HG02623 (cell line): Measurements from ENCODE around the gene PREX1.
"Not testable (repeated sequence)": the region's sequence is repeated elsewhere in the genome, so short reads cannot be mapped to it uniquely, and the experiment has no call there.

Source experiments
- ATAC-seq: cut with Tn5 transposase; IDR thresholded peaks from one replicate; pipeline ENCODE4 v1.9.1; 2021; ENCODE audit warnings: moderate library complexity; ENCODE audit not compliant: unreplicated experiment

Gene PREX1

GRCh38 chr20:48613926-48614325 is 213.9 kb downstream of the PREX1 start:
- no peak for ATAC-seq

- ATAC-seq, result no peak
Measured at GRCh38 chr20:48612335-48612734, 215.5 kb downstream of the PREX1 start.

DNA sequence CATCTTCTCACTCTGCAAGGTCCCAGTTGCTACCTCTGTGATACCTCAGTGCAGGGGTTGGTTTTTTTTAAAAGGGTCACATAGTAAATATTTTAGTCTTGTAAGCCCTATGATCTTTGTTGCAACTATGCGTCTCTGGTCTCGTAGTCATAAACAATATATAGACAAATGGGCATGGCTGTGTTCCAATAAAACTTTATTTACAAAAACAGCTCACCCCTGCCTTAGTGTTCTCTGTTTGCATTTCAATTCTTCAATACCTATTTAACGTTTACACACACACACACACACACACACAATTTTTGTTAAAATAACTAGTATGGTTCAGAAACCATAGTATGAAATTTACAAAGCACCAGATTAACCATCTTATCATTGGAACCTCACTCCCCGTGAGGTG is 216.8 kb downstream of the PREX1 start:
- ATAC-seq, result no peak

DNA sequence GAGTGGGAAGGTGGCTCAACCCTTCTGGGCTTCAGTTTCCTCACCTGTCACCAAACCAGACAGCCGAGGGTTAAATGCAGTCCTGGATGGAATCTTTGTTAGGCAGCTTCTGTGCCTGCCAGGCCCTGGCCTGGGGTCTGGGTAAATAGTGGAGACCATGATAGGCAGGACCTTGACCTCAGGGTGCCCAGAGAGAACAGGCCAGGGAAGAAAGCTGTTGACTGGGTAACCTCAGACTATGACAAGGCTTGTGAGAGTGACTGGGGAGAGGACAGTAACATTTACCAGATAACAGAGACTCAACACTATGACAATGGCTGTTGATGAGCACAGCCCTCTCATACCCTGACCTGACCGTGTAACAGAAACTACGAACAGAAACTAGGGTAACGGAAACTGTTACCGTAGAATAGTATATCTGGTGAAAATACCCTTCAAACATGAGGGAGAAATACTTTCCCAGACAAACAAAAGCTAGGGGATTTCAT is 218.3 kb downstream of the PREX1 start:
- no peak for ATAC-seq

DNA sequence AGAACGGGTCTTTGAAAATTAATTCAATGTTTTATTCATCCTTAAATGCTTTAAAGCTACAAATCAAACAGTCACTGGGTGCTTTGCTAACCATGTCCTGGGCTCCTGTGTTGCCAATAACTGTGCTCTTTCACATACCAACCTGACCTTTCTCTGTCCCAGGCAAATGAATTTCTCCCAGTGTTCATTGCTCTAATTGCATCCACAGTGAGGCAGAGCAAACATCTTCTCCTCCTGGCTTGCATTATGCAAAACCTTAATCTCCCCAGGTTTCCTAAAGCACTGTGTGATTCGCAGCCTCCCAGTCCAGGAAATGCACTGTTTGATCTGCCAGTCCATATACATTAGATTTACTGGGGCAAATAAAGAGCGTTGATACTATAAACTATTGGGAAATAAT is 219.0 kb downstream of the PREX1 start:
- ATAC-seq, result no peak

DNA sequence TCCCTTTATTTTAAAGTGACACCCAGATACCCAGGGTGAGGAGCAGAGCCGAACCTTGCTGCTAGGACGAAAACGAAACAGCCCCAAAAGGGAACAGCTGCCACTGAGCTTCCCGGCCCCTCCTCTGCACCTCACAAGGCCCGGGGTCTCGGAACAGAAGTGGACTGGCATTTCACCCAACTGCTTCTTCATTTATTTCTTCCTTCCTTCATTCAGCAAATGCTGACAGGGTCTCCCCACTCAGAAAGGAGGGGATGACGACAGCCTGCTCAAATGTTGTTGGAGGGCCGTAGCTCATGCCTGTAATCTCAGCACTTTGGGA is 220.3 kb downstream of the PREX1 start:
- ATAC-seq, result no peak

DNA sequence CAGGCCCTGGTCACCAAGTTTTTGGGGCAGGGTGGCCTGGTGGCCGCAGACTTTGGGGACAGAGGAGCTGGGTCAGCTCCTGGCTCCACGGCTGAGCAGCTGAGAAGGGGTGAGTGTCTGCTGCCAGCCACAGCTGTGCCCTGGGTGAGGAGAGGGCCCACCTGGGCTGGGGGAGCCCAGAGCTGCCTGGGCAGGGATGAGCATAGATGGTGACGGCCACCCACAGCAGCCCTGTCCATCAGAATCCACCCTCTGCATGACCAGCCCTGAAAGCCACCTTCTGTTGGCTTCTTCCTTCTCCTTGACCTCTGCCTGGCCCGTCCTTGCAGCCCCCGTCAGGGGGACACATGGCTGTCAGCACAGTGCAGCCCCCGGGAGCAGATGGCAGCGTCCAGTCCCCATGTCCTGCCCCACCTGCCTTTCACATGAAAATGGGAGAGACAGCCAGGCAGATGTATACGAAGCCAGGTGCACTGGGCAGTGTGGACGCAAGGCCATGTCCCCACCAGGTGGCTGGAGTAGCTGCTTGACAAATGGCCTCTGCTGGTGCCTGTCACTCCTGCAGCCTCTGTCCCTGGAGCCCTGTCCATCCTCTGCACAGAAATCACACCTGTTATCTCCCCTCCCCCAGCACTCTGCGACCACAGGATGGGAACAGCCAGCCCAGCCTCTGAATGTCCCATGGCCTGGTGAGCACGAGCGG is 220.8 kb downstream of the PREX1 start:
- no peak for ATAC-seq

GRCh38 chr20:48606172-48606840 is 221.5 kb downstream of the PREX1 start:
- no peak for ATAC-seq

- ATAC-seq, result no peak
Measured at GRCh38 chr20:48605364-48606171, 222.2 kb downstream of the PREX1 start.

- no peak for ATAC-seq
Measured at GRCh38 chr20:48604936-48605335, 222.9 kb downstream of the PREX1 start.

- ATAC-seq, result no peak
Measured at GRCh38 chr20:48604426-48604825, 223.4 kb downstream of the PREX1 start.

GRCh38 chr20:48603819-48604405 is 223.9 kb downstream of the PREX1 start:
- ATAC-seq, result no peak

GRCh38 chr20:48603116-48603818 is 224.5 kb downstream of the PREX1 start:
- no peak for ATAC-seq

- ATAC-seq, result no peak
Measured at GRCh38 chr20:48601798-48602197, 226.0 kb downstream of the PREX1 start.

DNA sequence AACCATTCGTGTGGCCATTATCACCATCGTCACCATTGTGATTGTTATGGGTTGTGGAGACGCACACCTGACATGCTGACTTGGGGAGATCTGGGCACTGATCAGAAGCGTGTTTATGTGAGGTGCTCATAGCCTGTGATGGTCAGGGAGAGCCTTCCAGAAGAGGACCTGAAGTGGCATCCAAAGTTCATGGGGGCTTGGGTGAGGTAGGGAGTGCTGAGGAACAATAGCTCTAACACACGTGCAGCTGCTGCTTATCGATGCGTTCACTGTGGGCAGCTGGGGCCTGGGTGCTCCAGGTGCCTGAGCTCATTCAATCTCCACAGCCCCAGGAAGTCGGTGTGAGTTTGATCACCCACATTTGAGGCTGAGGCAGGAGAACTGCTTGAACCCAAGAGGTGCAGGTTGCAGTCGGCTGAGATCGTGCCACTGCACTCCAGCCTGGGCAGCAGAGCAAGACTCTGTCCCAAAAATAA is 227.3 kb downstream of the PREX1 start:
- no peak for ATAC-seq

DNA sequence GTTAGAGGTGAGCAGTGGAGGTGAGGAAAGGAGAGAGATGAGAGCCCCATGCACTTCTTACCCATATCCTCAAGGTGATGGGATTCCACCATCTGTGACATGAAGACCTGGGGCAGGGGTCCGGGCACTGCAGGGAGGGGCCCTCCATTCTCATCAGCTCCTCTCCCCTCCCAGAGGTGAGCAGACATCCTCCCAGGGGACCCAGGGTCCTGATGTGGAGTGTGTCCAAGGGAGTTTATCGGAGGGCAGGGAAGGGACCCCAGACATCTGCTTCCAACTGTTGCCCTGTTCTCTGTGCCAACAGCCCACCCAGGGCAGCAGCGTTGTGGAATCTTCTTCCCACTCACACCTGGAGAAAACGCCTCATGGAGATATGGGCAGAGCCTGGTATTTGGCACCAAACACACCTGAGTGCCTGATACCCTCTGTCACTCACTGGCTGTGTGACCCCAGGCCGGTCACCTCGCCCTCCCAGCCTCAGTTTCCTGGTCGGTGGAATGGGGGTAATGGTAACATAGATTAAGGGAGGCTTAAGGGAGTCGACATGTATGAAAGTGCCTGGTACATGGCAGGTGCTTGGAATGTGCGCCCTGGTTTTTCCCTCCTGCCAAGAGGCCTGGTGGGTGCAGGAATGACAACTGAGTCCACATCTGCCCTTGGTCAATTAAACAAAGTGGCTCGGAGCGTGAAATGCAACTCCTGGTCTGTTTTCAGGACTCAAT is 227.9 kb downstream of the PREX1 start:
- no peak for ATAC-seq

DNA sequence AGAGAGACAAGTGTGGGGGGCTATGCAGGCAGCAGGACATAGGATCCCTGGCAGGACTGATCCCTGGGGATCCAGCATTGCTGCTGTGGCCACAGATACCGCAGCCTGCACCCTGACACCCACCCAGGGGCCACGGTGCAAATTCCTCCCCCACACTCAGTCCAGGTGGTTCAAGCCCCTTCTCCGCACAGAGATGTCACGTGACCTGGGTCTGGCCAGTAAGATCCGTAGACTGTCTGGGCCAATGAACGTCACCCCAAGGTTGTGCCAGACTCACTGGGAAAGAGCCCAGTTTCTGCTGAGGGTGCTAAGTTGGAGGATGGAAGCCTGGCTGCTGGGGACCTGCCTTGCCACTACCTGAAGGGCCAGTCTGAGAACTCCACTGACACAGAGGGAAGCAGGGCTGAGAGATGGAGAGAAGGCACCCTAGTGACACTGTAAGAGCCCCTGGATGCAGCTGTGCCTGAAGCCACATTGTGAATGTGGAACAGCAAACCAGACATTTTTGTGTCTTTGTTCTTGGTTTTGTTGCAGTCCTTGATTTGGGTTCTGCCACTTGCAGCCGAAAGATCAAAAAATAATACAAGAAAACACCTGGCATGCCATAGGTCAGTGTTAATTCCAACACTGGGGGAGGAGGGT is 228.6 kb downstream of the PREX1 start:
- no peak for ATAC-seq

DNA sequence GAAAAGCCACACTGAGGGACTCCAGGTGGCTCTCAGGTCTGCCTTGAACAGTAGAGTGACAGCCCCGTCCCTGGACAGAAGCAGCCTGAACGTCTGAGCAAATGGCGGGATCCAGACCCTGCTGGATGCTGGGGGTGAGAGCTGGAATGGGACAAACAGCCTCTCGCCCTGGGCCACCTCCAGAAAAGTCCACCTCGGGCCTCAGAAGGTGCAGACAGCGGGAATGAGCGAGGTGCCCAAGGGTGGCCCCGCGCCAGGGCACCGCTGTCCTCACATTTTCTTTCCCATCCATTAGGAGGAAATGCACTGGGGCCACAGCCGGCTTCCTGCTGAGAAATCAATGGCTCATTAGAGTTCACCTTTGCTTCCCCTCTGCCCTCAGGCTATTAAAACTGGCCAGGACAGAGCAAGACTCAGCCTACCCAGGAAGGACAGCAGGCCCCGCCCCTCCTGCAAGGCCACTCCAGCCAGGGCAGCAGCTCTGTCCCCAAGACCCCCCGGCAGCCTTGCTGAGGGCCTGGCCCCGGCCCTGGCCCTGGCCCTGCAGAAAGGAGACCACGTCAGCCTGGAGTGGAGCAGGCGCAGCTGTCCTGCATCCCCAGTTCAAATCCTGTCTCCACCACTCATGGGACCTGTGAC is 229.4 kb downstream of the PREX1 start:
- not testable (repeated sequence) for ATAC-seq
